AG09309 (cell line): Measurements from ENCODE around the gene EHBP1.

Source experiments
- DNase-seq: peaks from one replicate; pipeline ENCODE4 v3.0.0-alpha.2; 2010; ENCODE audit warnings: low read depth
- H3K4me3 ChIP-seq: 2 replicates; pipeline ENCODE4 v1.5.1; 2011; ENCODE audit warnings: mild to moderate bottlenecking, low read depth, low read length, moderate library complexity; ENCODE audit not compliant: control insufficient read depth
- CTCF ChIP-seq: IDR thresholded peaks from 2 replicates; pipeline ENCODE4 v1.5.1; 2011; ENCODE audit warnings: mild to moderate bottlenecking, low read depth, low read length, inconsistent platforms; ENCODE audit not compliant: insufficient read depth, control insufficient read depth; ENCODE audit errors: missing control alignments

The EHBP1 gene

GRCh38 chr2:62956651-62957050 lies 251.1 kb downstream of the EHBP1 start:
- no peak for DNase-seq
- TF ChIP-seq CTCF = no peak
- no peak overlapping the region for H3K4me3 ChIP-seq

DNA sequence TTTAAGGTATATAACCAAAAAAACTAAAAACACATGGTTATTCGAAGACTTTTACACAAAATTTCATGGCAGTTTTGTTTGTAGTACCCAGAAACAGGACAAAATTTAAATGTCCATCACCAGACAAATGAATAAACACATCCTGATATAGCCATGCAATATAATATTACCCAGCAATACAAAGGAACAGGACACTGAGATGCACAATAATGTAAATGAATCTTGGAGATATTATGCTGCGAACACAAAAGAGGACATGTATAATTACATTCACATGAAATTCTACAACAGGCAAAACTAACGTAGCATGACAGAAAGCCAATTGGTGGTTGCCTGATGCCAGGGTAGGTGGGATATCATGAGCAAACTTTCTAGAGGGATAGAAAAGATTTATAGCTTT lies 252.7 kb downstream of the EHBP1 start:
- no peak overlapping the region for H3K4me3 ChIP-seq
- no peak for TF ChIP-seq CTCF
- no peak for DNase-seq

- TF ChIP-seq CTCF = no peak
- DNase-seq = no peak
- H3K4me3 ChIP-seq = no peak overlapping the region
Observed at GRCh38 chr2:62964050-62964449, 258.5 kb downstream of the EHBP1 start.

DNA sequence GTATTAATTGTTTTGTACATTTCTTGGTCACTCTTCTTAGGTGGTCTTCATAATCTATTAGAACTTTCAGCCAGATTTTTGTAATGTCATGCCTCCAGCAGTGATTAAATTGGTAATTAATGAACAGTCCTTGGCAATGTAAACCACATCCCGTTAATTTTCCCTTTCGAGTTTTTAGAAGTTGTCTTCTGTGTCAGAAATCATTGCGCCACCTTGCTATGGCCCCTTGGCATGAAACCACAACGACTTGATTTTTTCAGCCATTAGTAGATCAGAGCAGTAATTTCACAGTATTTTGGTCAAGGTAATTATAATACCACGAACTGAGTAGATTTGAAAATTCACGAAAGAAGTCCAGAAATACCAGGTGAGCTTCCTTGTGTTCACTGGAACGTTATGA lies 259.2 kb downstream of the EHBP1 start:
- DNase-seq = no peak
- no peak for TF ChIP-seq CTCF

GRCh38 chr2:62966991-62967390 lies 261.5 kb downstream of the EHBP1 start:
- no peak overlapping the region for H3K4me3 ChIP-seq
- no peak for TF ChIP-seq CTCF
- DNase-seq = no peak

More for the DNA sequence above, 259.2 kb downstream of the EHBP1 start:
- no peak overlapping the region for H3K4me3 ChIP-seq

- TF ChIP-seq CTCF = no peak
- DNase-seq = no peak
- H3K4me3 ChIP-seq = no peak overlapping the region
Observed at GRCh38 chr2:62968168-62968567, 262.7 kb downstream of the EHBP1 start.

DNA sequence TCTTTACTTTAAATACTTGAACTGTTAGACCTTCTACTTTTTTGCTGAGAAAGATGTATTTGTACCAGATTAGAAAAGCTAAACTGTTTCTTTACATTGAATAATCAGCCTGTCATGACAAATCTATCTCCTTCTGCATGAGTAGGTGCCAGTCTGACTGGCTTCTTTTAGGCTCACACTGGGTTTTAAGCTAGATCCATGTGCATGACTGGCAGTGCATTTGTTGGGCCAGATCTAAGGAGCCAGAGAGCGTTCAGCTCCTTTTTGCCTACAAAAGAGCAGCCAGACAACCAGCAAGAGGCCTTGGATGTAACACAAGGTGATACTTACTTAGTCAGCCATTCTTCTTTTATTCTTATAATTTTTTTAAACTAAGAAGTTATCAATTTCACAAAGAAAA lies 263.2 kb downstream of the EHBP1 start:
- no peak overlapping the region for H3K4me3 ChIP-seq
- no peak for TF ChIP-seq CTCF
- DNase-seq = no peak
